Central memory CD4-positive, alpha-beta T cell (primary cell): ENCODE data around the gene MT1E.
A peak's percentile ranks its signal among the peaks of the same experiment; 100 is the strongest.
"Not testable (repeated sequence)": the region's sequence is repeated elsewhere in the genome, so short reads cannot be mapped to it uniquely, and the experiment has no call there.

ENCODE experiments used
- DNase-seq: peaks from one replicate; pipeline ENCODE4 v3.0.0; 2022

Gene MT1E

GRCh38 chr16:56647641-56648431, 22.3 kb downstream of the MT1E start:
- no peak for DNase-seq

GRCh38 chr16:56649271-56649670, 23.7 kb downstream of the MT1E start:
- no peak for DNase-seq

- no peak for DNase-seq
These were observed 24.2 kb downstream of the MT1E start for GRCh38 chr16:56649820-56650219.

GRCh38 chr16:56651586-56651985, 26.0 kb downstream of the MT1E start, which contains the start of gene MT1B:
Gene MT1B, plus strand, starts transcription at chr16:56651886. Its CDS starts 68 bp downstream, at chr16:56651954.
- no peak for DNase-seq

DNA sequence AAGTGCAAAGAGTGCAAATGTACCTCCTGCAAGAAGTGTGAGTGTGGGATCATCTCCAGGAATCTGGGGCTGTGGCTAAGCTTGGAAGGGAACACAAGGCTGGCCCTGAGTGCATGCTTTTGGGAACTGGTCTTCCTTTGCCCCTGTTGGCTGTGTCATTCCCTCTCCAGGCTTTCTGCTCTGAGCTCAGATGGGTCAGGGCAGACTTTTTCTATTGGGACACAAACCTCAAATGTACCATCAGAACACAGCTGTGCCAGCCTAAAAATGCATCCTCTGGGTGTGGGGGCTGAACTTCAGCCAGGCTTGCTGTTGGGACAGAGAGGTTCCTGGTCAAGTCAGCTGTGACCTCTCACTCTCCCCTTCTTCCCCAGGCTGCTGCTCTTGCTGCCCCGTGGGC, 27.0 kb downstream of the MT1E start:
- DNase-seq: no peak

DNA sequence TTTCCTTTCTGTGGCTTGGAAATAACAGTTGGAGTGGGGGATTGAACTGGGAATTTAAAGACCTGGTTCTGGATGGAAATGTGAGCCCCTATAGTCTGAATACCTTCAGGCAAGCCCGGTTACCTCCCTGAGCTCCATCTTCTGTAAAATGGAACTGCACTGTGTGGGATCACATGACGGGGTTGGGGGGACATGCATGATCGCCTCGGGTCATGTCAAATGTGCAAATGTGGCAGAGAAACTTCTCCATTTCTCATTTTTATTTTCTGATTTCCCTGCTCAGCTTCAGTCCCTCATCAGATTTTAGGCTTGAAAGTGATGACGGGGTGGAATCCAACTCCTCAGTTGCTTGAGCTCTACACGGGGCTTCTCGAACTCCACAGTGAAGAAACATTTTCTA, 27.6 kb downstream of the MT1E start:
- no peak for DNase-seq

DNA sequence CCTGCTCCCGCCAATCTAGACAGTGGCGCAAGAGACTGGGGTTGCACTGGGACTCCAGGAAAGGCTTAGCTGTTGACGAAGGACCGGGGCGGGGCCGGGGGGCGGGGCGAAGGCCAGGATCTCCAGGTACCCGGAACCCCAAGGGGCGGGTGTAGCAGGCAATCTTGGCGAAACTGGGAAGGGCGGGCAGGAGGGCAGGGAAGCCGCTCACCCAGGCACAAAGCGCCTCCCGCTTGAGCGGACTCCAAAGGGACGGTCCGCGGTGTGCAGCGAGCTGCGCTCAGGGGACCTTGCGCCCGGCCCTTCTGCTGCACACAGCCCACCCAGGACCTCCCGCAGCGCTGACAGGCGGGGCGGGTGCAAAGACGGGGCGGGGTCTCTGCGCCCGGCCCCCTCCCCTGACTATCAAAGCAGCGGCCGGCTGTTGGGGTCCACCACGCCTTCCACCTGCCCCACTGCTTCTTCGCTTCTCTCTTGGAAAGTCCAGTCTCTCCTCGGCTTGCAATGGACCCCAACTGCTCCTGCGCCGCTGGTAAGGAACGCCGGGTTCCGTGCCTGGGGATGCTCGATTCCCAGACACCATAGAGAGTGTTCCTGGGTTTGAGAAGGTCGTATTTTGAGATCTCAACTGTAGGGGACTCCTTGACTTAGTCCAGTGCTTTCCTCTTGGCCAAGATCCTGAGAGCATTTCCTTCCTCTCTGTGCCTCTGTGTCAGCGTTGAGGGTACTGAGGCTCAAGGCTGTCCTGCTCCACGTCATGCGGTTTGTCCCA, 32.2 kb downstream of the MT1E start, which contains the start of gene MT1F:
TSS of gene MT1F (plus strand) at position 405 of the 772 bp plus-strand sequence. CDS start at position 505, 100 bp downstream.
- DNase-seq: peak; percentile 38

- no peak for DNase-seq
These were observed 32.8 kb downstream of the MT1E start for GRCh38 chr16:56658327-56658875.

GRCh38 chr16:56662357-56663354, 37.1 kb downstream of the MT1E start:
- no peak for DNase-seq

- DNase-seq: no peak
These were observed 38.9 kb downstream of the MT1E start for GRCh38 chr16:56664506-56664905.

DNA sequence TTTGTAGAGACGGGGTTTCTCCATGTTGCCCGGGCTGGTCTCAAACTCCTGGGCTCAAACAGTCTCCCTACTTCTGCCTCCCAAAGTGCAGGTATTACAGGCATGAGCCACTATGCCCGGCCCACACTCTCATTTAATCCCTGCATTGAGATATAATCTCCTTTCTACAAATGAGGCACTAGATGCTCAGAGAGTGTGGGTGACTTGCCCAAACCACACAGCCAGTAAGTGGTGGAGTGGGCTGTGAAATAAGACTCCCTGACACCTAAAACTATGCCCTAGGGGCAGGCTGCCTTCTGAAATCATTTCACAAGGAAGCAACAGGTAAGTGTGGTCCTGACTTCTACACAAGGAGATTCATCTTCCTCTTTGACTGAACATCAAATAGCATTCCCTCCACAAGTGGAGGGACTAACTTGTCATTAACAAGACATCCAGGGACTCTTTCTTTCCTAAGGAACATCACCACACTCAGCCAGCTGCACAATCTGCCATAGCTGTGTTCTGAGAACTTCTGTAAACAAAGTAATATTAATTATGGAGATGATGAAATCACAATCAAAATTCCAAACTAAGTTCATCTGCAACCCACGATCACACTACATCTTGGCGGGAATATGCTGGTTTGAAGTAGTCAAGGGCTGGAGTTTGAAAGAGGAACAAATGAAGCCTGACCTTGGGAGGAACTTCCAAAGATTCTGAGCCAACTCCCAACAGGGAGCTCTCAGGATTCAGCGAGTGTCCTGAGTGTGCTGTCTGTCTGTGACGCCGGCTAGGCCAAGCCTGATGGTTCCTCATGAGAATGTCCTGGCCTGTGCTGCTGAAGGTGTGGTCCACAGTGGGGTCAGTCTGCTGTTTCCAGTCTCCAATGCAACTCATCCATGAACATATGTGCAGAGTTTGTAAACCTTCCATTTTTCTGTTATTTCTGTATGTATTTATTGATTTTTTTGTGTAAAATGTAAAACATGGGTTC, 40.0 kb downstream of the MT1E start:
- DNase-seq: not testable (repeated sequence)

DNA sequence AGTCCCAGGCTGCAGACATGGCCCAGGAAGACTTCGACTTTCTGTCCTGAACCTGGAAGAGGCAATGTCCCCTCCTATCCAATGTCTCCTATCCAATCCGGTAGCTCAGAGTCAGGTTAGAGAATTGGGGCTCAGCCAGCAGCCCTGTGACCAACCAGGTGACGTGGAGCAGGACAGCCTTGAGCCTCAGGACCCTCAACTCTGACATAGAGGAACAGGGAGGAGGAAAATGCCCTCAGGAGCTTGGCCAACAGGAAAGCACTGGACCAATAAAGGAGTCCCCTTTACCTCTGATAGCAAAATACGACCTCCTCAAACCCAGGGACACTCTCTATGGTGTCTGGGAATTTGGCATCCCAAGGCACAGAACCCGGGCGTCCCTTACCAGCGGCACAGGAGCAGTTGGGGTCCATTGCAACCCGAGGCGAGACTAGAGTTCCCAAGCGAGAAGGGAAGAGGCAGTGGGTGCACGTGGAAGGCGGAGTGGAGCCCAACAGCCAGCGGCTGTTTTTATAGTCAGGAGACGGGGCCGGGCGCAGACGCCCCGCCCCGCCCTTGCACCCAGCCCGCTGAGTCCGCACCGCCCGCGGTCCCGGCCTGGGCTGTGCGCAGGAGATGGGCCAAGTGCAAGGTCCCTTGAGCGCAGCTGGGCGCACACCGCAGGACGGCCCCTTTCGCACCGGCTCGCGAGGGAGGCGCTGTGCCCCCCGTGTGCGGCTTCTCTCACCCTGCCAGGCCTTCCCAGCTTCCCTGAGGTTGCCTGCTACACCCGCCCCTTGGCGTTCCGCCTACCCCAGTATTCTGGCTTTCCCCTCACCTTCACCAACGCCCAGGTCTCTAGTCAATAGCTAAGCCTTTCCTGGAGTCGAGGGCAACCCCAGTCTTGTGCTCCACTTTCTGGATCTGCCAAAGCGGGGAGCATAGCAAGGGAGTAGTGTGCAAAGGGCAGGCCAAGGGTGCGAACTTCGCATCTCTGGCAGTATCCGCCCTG, 42.3 kb downstream of the MT1E start, which contains the start of gene MT1G:
TSS of gene MT1G (minus strand) at position 485 of the 991 bp plus-strand sequence. CDS start at position 413, 72 bp downstream.
- no peak for DNase-seq

DNA sequence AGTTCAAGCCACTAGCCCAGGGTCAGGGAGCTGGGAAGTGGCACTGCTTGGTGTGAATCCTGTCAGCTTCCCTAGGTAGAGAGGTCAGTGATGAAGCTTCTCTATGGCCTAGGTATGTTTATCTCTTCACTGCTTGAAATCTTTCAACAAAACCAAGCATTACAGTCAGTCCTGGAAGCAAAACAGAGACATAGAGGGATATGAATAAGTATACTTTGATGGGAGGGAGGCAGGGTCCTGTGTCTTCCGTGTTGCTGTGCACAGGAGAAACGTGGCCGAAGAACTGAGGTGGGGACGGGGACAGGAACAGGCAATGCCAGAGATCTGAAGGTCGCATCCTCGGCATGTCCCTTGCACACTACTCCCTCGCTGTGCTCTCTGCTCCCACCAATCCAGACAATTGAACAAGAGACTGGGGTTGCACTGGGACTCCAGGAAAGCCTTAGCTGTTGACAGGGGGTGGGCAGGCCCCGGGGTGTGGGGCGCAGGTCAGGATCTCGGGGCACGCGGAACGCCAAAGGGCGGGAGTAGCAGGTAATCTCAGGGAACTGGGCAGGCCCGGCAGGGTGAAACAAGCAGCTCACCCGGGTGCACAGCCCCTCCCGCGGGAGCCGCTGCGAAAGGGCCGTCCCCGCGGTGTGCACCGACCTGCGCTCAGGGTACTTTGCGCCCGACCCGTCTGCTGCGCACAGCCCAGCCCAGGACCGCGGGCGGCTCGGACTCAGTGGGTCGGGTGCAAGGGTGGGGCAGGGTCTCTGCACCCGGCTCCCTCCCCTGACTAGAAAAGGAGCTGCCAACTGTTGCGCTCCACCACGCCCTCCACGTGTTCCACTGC, 43.6 kb downstream of the MT1E start, which contains the start of gene MT1H:
TSS of gene MT1H (plus strand) at position 810 of the 835 bp plus-strand sequence. CDS start 71 bp downstream, outside the sequence.
- no peak for DNase-seq

- DNase-seq: no peak
These were observed 44.4 kb downstream of the MT1E start for GRCh38 chr16:56669840-56670619.

- DNase-seq: no peak
These were observed 45.0 kb downstream of the MT1E start for GRCh38 chr16:56670620-56670934.

- DNase-seq: not testable (repeated sequence)
These were observed 46.1 kb downstream of the MT1E start for GRCh38 chr16:56671691-56672090.

DNA sequence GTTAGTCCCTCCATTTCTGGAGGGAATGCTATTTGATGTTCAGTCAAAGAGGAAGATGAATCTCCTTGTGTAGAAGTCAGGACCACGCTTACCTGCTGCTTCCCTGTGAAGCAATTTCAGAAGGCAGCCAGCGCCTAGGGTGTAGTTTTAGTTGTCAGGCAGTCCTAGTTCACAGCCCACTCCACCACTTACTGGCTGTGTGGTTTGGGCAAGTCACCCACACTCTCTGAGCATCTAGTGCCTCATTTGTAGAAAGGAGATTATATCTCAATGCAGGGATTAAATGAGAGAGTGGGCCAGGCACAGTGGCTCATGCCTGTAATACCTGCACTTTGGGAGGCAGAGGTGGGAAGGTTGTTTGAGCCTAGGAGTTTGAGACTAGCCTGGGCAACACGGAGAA, 46.6 kb downstream of the MT1E start:
- DNase-seq: not testable (repeated sequence)
